ENCODE results near the gene FNDC3B. TPM values are rescaled to one million over a fixed set of nuclear protein-coding genes. Genes with fewer than 3 reads are reported as not detected.

The FNDC3B gene
- total and polyA plus RNA-seq, 2 donors (not counting 3 experiments of a cell fraction or from before 2014, with no cell fraction given), result 91.6 to 295 TPM

- no peak overlapping the region for H3K9ac ChIP-seq (replicated peaks; ENCODE audit: extremely low read depth, insufficient read depth, low read length)
- no TSS peak for BruUV-seq (replicated peaks)
- ChIA-PET CTCF (no interaction called here), POLR2A (no interaction called here)
- no peak for TF ChIP-seq JUN (IDR thresholded peaks at IDR 0.05; ENCODE audit: borderline replicate concordance, insufficient read depth, insufficient read length, low read depth)
- no peak for TF ChIP-seq MYC (IDR thresholded peaks at IDR 0.05; ENCODE audit: low read depth, low read length)
- no peak for TF ChIP-seq POLR2AphosphoS5 (IDR thresholded peaks at IDR 0.05; ENCODE audit: insufficient read depth, low read depth, low read length)
- TF ChIP-seq MAX (IDR thresholded peaks at IDR 0.05; ENCODE audit: insufficient read depth, insufficient read length), result no peak
- no peak for TF ChIP-seq EZH2 (IDR thresholded peaks at IDR 0.05; ENCODE audit: borderline replicate concordance, low read depth, low read length, severe bottlenecking)
- TF ChIP-seq GATA2 (IDR thresholded peaks at IDR 0.05; ENCODE audit: insufficient read depth, insufficient read length, low read depth, low read length), result no peak
- no peak for TF ChIP-seq CTCF (IDR thresholded peaks at IDR 0.05; ENCODE audit: extremely low read depth in 1 of 2, insufficient read depth in 1 of 2, low read depth in 1 of 2, low read length in 2 of 2)
- no peak for TF ChIP-seq POLR2A (IDR thresholded peaks at IDR 0.05; ENCODE audit: low read depth, low read length)
- no peak for TF ChIP-seq FOS (IDR thresholded peaks at IDR 0.05; ENCODE audit: borderline replicate concordance, insufficient read depth, low read length)
- H3K27me3 ChIP-seq (ENCODE audit: control insufficient read depth in 2 of 2, insufficient read depth in 2 of 2, low read length in 2 of 2), result no peaks in the 10 kb centered on the region
- no peaks in the 10 kb centered on the region for H4K20me1 ChIP-seq (replicated peaks; ENCODE audit: control insufficient read depth, extremely low read depth, insufficient read depth, low read length)
- DNase-seq (ENCODE audit: low read depth, low spot score), result no peak
- no peaks in the 10 kb centered on the region for H3K79me2 ChIP-seq (ENCODE audit: control insufficient read depth, insufficient read depth, low read length)
- no peak overlapping the region for H2AFZ ChIP-seq (ENCODE audit: low read depth, low read length)
- H3K9me1 ChIP-seq (replicated peaks; ENCODE audit: control insufficient read depth, extremely low read depth, insufficient read depth, low read length), result no peaks in the 10 kb centered on the region
- H3K9me3 ChIP-seq (replicated peaks; ENCODE audit: control insufficient read depth, insufficient read depth, low read length), result no peaks in the 10 kb centered on the region
- H3K36me3 ChIP-seq (ENCODE audit: control insufficient read depth in 2 of 2, extremely low read depth in 1 of 2, insufficient read depth in 2 of 2, low read length in 2 of 2), result no peaks in the 10 kb centered on the region
- intact Hi-C loops (cut with micrococcal nuclease) (no loop called here), dilution Hi-C loops (cut with MboI; ENCODE audit: extremely low pct_ligation_motif_present, low sequenced_read_pairs) (no loop called here)
- no peak overlapping the region for H3K4me2 ChIP-seq (ENCODE audit: insufficient read depth, low read length)
- H3K4me1 ChIP-seq (ENCODE audit: control insufficient read depth, extremely low read depth, insufficient read depth, low read length), result no peaks in the 10 kb centered on the region
- no peak overlapping the region for H3K4me3 ChIP-seq (replicated peaks in 1 of 3; ENCODE audit: insufficient read depth in 1 of 3, low read depth in 1 of 3, low read length in 3 of 3)
- no peak for FAIRE-seq
- H3K27ac ChIP-seq (ENCODE audit: insufficient read depth, low read depth, low read length), result no peak overlapping the region
Observed at GRCh38 chr3:172031996-172032395, 7.4 kb upstream of the FNDC3B start.
